ENCODE results near the gene ALDOA.

DNA sequence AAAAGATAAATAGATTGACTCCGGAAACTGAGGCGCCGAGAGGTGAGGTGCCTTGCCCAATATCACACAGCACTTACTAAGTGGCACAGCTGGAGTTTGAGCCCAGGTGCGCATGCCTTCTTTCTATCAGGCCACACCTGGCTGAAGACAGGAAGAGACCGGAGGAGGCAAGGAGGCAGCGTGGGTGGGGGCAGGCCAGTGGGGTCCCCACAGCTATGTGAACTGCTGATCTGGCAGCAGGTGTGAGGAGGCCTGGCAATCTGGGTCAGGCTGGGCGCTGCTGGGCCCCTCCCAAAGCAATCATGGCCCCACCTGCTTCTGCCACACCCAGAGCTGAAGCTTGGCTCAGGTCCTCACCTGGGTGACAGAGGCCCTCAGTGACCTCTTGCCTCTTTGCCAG, 49.7 kb downstream of the ALDOA start:
- TF ChIP-seq, protein P1, sequence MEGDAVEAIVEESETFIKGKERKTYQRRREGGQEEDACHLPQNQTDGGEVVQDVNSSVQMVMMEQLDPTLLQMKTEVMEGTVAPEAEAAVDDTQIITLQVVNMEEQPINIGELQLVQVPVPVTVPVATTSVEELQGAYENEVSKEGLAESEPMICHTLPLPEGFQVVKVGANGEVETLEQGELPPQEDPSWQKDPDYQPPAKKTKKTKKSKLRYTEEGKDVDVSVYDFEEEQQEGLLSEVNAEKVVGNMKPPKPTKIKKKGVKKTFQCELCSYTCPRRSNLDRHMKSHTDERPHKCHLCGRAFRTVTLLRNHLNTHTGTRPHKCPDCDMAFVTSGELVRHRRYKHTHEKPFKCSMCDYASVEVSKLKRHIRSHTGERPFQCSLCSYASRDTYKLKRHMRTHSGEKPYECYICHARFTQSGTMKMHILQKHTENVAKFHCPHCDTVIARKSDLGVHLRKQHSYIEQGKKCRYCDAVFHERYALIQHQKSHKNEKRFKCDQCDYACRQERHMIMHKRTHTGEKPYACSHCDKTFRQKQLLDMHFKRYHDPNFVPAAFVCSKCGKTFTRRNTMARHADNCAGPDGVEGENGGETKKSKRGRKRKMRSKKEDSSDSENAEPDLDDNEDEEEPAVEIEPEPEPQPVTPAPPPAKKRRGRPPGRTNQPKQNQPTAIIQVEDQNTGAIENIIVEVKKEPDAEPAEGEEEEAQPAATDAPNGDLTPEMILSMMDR (IDR thresholded peaks at IDR 0.05), result no peak
- TF ChIP-seq POLR2A (IDR thresholded peaks at IDR 0.05), result no peak

Data from esophagus squamous epithelium (tissue), 4 donors.